ENCODE results near the gene OPCML.

OPCML gene

GRCh38 chr11:132839236-132839945, 692.9 kb downstream of the OPCML start:
- no peak for TF ChIP-seq CTCF (IDR thresholded peaks at IDR 0.05; ENCODE audit: low read depth, low read length, missing control alignments)
- Histone ChIP-seq H3K27me3 (replicated peaks) (no peaks in the 10 kb centered on the region), H3K4me3 (ENCODE audit: low read depth, low read length) (no peak overlapping the region), H3K36me3 (replicated peaks) (no peaks in the 10 kb centered on the region), H3K27ac (no peak overlapping the region)
- in situ Hi-C loops (cut with HindIII; ENCODE audit: low pct_ligation_motif_present, low sequenced_read_pairs) = no loop called here
- DNase-seq = no peak

GRCh38 chr11:132838627-132839026, 693.7 kb downstream of the OPCML start:
- Histone ChIP-seq H3K27ac (peak overlapping the region; percentile 35), H3K36me3 (replicated peaks) (no peaks in the 10 kb centered on the region), H3K4me3 (ENCODE audit: low read depth, low read length) (no peak overlapping the region), H3K27me3 (replicated peaks) (no peaks in the 10 kb centered on the region)
- in situ Hi-C loops (cut with HindIII; ENCODE audit: low pct_ligation_motif_present, low sequenced_read_pairs) = no loop called here
- peak; percentile 70 for DNase-seq
- no peak for TF ChIP-seq CTCF (IDR thresholded peaks at IDR 0.05; ENCODE audit: low read depth, low read length, missing control alignments)

- H3K4me3 ChIP-seq (ENCODE audit: low read depth, low read length) = no peak overlapping the region
- no peak for DNase-seq
- in situ Hi-C loops (cut with HindIII; ENCODE audit: low pct_ligation_motif_present, low sequenced_read_pairs) = no loop called here
- no peaks in the 10 kb centered on the region for H3K36me3 ChIP-seq (replicated peaks)
- H3K27ac ChIP-seq = no peak overlapping the region
- TF ChIP-seq CTCF (IDR thresholded peaks at IDR 0.05; ENCODE audit: low read depth, low read length, missing control alignments) = no peak
- H3K27me3 ChIP-seq (replicated peaks) = no peaks in the 10 kb centered on the region
These were observed 701.0 kb downstream of the OPCML start for GRCh38 chr11:132831272-132831671.

GRCh38 chr11:132824642-132825041, 707.7 kb downstream of the OPCML start:
- no peak overlapping the region for H3K27ac ChIP-seq
- TF ChIP-seq CTCF (IDR thresholded peaks at IDR 0.05; ENCODE audit: low read depth, low read length, missing control alignments) = no peak
- H3K27me3 ChIP-seq (replicated peaks) = no peaks in the 10 kb centered on the region
- H3K4me3 ChIP-seq (ENCODE audit: low read depth, low read length) = no peak overlapping the region
- no peaks in the 10 kb centered on the region for H3K36me3 ChIP-seq (replicated peaks)
- in situ Hi-C loops (cut with HindIII; ENCODE audit: low pct_ligation_motif_present, low sequenced_read_pairs) = no loop called here
- no peak for DNase-seq

- no peak for DNase-seq
- H3K36me3 ChIP-seq (replicated peaks) = no peaks in the 10 kb centered on the region
- in situ Hi-C loops (cut with HindIII; ENCODE audit: low pct_ligation_motif_present, low sequenced_read_pairs) = no loop called here
- no peak overlapping the region for H3K4me3 ChIP-seq (ENCODE audit: low read depth, low read length)
- H3K27me3 ChIP-seq (replicated peaks) = no peaks in the 10 kb centered on the region
- H3K27ac ChIP-seq = no peak overlapping the region
- no peak for TF ChIP-seq CTCF (IDR thresholded peaks at IDR 0.05; ENCODE audit: low read depth, low read length, missing control alignments)
These were observed 710.0 kb downstream of the OPCML start for GRCh38 chr11:132822276-132822675.

- Histone ChIP-seq H3K27me3 (replicated peaks) (no peaks in the 10 kb centered on the region), H3K4me3 (ENCODE audit: low read depth, low read length) (no peak overlapping the region), H3K27ac (no peak overlapping the region), H3K36me3 (replicated peaks) (no peaks in the 10 kb centered on the region)
- in situ Hi-C loops (cut with HindIII; ENCODE audit: low pct_ligation_motif_present, low sequenced_read_pairs) = no loop called here
- TF ChIP-seq CTCF (IDR thresholded peaks at IDR 0.05; ENCODE audit: low read depth, low read length, missing control alignments) = no peak
- DNase-seq = no peak
These were observed 710.8 kb downstream of the OPCML start for GRCh38 chr11:132821499-132821898.
